Prostate gland (tissue), 2 donors: ENCODE results near the gene AK8. TPM values are rescaled to one million over a fixed set of nuclear protein-coding genes. Genes with fewer than 3 reads are reported as not detected.

ENCODE experiments used
- DNase-seq: peaks from one replicate; pipeline ENCODE4 v3.0.0-alpha.2; 2019; ENCODE audit warnings: low spot score
- H3K27ac ChIP-seq, 2 donors: fragments of 200-600 bp; sonication (generic); 2 replicates each; pipeline ENCODE4 v1.5.1; 2017 to 2019
- H3K27me3 ChIP-seq: fragments of 200-600 bp; sonication (generic); replicated peaks from 2 replicates; pipeline ENCODE4 v1.5.1; 2019; ENCODE audit not compliant: insufficient read depth
- H3K36me3 ChIP-seq, 2 donors: fragments of 200-600 bp; sonication (generic); 1 replicate in 1 of 2; 2 replicates in 1 of 2; pipeline versions ENCODE4 v1.5.1 to v1.8.1; 2017 to 2019
- H3K4me1 ChIP-seq: fragments of 200-600 bp; sonication (generic); replicated peaks from 2 replicates; pipeline ENCODE4 v1.5.1; 2019
- H3K4me3 ChIP-seq, 2 donors: fragments of 200-600 bp; sonication (generic); 2 replicates each; pipeline ENCODE4 v1.5.1; 2017 to 2019
- H3K9me3 ChIP-seq: fragments of 200-600 bp; sonication (generic); 2 replicates; pipeline ENCODE4 v1.5.1; 2017
- POLR2A ChIP-seq: fragments of 450-650 bp; IDR thresholded peaks from one replicate; pipeline ENCODE4 v1.6.1; 2016; ENCODE audit warnings: antibody characterized with exemption, mild to moderate bottlenecking
- POLR2AphosphoS5 ChIP-seq: sonication (generic); formaldehyde crosslinking; IDR thresholded peaks from one replicate; pipeline ENCODE4 v1.6.1; 2017; ENCODE audit warnings: antibody characterized with exemption
- WGBS: methylation state at CpG from one replicate; pipeline ENCODE4 v1.1.5; 2018; 5-methylcytosine and 5-hydroxymethylcytosine counted together
- intact Hi-C: fragments of 100-400 bp; cut with DNase I; formaldehyde crosslinking; loops from one replicate; pipeline ENCODE4 v1.14.2; 2022
- total RNA-seq, 2 donors: library from RNA; depleted of rRNA; stranded (reverse); fragments of >200 nt; gene quantifications; one replicate each; pipeline ENCODE4 v1.1.0, GENCODE V29; 2016
- TF ChIP-seq, protein P1 (sequence below), 4 experiments: fragments of 200-600 bp in 2 of 4; fragments of 450-650 bp in 2 of 4; sonication (generic) in 2 of 4; IDR thresholded peaks; 1 replicate in 3 of 4; 2 replicates in 1 of 4; pipeline ENCODE4 v1.5.1; 2016 to 2019; ENCODE audit warnings: antibody characterized with exemption in 4 of 4, mild to moderate bottlenecking in 2 of 4, moderate library complexity in 2 of 4

AK8 gene
- total RNA-seq, 2 donors from 2014 or later: 3.3 to 4.1 TPM

DNA sequence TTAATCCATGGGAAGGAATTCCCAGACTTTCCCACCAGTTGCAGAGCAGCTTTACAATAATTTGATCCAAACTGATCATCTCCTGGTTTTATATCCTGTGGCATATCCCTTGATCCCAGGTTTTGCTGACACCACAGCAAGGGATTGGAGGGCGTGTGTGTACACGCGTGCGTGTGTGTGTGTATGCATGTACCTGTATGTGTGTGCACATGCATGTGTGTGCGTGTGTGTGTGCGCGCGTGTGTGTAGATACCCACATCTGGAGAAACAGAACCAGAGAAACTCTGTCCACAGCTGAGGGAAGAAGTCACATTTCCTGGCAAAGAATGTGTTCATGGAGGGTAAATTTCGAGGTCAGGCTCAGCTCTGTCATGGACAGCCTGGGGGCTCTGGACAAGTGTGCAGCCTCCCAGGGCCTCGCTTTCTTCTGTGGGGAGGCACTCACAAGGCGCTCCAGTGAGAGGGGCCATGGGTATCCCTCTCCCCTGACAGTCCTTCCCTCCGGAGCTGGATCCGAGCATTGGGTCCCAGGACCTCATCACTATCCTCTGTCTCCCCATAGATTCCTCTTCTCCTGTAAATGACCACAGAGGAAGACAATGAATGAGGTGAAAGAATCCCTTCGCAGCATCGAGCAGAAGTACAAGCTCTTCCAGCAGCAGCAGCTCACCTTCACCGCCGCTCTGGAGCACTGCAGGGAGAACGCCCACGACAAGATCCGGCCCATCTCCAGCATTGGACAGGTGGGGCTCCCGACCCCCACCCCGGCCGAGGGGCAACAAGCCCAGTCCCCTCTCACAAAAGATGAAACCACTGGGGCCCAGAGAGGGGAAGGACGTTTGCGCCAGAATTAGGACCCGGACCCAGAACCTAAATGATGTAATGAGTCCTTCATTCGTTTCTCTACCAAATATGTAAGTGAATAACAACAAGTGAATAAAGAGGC is 5.5 kb upstream of the AK8 start:
- Histone ChIP-seq H3K9me3 (no peaks in the 10 kb centered on the region), H3K27ac (no peak overlapping the region), H3K4me1 (no peaks in the 10 kb centered on the region), H3K36me3 (no peaks in the 10 kb centered on the region), H3K4me3 (no peak overlapping the region), H3K27me3 (no peaks in the 10 kb centered on the region)
- DNase-seq: no peak
- 90% methylated on average over 27 of the region's 27 CpGs for WGBS
- intact Hi-C loops: no loop called here
- TF ChIP-seq, protein P1, sequence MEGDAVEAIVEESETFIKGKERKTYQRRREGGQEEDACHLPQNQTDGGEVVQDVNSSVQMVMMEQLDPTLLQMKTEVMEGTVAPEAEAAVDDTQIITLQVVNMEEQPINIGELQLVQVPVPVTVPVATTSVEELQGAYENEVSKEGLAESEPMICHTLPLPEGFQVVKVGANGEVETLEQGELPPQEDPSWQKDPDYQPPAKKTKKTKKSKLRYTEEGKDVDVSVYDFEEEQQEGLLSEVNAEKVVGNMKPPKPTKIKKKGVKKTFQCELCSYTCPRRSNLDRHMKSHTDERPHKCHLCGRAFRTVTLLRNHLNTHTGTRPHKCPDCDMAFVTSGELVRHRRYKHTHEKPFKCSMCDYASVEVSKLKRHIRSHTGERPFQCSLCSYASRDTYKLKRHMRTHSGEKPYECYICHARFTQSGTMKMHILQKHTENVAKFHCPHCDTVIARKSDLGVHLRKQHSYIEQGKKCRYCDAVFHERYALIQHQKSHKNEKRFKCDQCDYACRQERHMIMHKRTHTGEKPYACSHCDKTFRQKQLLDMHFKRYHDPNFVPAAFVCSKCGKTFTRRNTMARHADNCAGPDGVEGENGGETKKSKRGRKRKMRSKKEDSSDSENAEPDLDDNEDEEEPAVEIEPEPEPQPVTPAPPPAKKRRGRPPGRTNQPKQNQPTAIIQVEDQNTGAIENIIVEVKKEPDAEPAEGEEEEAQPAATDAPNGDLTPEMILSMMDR (IDR thresholded peaks at IDR 0.05): no peak
- TF ChIP-seq POLR2A: no peak
- no peak for TF ChIP-seq POLR2AphosphoS5

DNA sequence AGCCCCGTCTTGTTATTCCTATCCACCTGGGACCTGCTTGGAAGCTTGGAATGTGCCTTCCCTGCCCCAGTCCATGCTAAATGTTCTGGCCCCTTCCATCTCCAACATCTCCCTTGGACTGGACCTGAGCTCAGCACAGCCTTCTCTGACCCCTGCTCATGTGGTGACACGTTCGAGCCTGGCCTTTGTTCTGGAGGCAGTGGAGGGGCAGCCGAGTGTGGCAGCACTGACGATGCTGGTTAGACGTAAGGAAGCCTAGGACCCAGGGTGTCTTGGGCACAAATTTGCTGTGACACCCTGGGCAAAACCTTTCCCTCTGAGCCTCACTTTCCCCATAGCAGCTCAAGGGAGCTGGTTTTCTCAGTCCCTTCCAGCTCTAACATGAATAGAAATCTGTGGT is 4.5 kb upstream of the AK8 start:
- no peaks in the 10 kb centered on the region for H3K27me3 ChIP-seq
- no peak for TF ChIP-seq POLR2AphosphoS5
- no peak for TF ChIP-seq POLR2A
- TF ChIP-seq, protein P1 (IDR thresholded peaks at IDR 0.05): no peak
- H3K9me3 ChIP-seq: no peaks in the 10 kb centered on the region
- WGBS: 76% methylated on average over 6 of the region's 6 CpGs
- H3K27ac ChIP-seq: no peak overlapping the region
- no peaks in the 10 kb centered on the region for H3K4me1 ChIP-seq
- intact Hi-C loops: no loop called here
- DNase-seq: no peak
- no peak overlapping the region for H3K4me3 ChIP-seq
- H3K36me3 ChIP-seq: no peaks in the 10 kb centered on the region

DNA sequence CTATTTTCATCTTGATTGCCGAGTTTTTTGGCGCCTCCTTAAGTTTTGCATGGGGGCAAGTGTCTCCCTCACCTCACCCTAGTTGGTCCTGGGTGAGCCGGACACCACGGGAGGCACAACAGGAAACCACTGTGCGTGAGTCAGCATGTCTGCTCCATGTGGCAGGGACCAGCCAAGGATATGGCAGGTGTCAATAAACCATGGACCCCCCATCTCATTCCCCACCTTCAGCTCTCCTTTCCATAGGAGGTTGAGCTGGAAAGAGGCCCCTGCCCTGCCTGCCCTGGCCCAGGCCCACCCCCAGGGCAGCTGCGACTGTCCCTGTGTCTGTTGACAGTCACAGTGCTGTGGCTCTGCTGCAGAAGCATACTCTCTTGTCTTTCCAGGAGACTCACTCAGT is 3.7 kb upstream of the AK8 start:
- DNase-seq: no peak
- intact Hi-C loops: no loop called here
- Histone ChIP-seq H3K4me3 (no peak overlapping the region), H3K4me1 (no peaks in the 10 kb centered on the region), H3K27ac (no peak overlapping the region), H3K36me3 (no peaks in the 10 kb centered on the region), H3K9me3 (no peaks in the 10 kb centered on the region), H3K27me3 (no peaks in the 10 kb centered on the region)
- 79% methylated on average over 6 of the region's 6 CpGs for WGBS
- TF ChIP-seq, protein P1 (IDR thresholded peaks at IDR 0.05): no peak
- TF ChIP-seq POLR2A (no peak), POLR2AphosphoS5 (no peak)

DNA sequence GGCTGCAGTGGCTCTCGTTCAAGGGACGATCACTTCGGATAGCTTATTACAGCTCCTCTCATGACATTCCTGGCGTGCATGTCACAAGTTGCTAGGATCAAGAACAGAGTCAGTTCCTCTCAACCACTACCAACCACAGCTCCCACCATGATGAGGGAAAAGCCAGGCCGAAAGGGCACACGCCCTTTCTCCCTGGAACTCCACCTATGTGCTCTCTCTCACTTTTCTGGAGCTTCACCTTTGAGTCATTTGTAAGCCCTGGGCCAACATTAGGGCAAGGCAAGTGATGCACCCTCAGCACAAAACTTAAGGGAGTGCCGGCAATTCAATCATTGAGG is 2.2 kb upstream of the AK8 start:
- TF ChIP-seq POLR2A (no peak), POLR2AphosphoS5 (no peak)
- TF ChIP-seq, protein P1 (IDR thresholded peaks at IDR 0.05): no peak
- WGBS: 83% methylated on average over 7 of the region's 7 CpGs
- H3K27ac ChIP-seq: no peak overlapping the region
- no peaks in the 10 kb centered on the region for H3K4me1 ChIP-seq
- H3K27me3 ChIP-seq: no peaks in the 10 kb centered on the region
- no peak for DNase-seq
- H3K9me3 ChIP-seq: no peaks in the 10 kb centered on the region
- intact Hi-C loops: no loop called here
- H3K36me3 ChIP-seq: no peaks in the 10 kb centered on the region
- H3K4me3 ChIP-seq: no peak overlapping the region
